ENCODE results near the gene NLRP4. TPM values are rescaled to one million over a fixed set of nuclear protein-coding genes. Genes with fewer than 3 reads are reported as not detected.

Gene NLRP4, protein sequence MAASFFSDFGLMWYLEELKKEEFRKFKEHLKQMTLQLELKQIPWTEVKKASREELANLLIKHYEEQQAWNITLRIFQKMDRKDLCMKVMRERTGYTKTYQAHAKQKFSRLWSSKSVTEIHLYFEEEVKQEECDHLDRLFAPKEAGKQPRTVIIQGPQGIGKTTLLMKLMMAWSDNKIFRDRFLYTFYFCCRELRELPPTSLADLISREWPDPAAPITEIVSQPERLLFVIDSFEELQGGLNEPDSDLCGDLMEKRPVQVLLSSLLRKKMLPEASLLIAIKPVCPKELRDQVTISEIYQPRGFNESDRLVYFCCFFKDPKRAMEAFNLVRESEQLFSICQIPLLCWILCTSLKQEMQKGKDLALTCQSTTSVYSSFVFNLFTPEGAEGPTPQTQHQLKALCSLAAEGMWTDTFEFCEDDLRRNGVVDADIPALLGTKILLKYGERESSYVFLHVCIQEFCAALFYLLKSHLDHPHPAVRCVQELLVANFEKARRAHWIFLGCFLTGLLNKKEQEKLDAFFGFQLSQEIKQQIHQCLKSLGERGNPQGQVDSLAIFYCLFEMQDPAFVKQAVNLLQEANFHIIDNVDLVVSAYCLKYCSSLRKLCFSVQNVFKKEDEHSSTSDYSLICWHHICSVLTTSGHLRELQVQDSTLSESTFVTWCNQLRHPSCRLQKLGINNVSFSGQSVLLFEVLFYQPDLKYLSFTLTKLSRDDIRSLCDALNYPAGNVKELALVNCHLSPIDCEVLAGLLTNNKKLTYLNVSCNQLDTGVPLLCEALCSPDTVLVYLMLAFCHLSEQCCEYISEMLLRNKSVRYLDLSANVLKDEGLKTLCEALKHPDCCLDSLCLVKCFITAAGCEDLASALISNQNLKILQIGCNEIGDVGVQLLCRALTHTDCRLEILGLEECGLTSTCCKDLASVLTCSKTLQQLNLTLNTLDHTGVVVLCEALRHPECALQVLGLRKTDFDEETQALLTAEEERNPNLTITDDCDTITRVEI
- 28.2 and 30.2 TPM in 2 replicates for total RNA-seq (2014; rRNA removed; shearing (Covaris generic); ENCODE audit: low replicate concordance)

DNA sequence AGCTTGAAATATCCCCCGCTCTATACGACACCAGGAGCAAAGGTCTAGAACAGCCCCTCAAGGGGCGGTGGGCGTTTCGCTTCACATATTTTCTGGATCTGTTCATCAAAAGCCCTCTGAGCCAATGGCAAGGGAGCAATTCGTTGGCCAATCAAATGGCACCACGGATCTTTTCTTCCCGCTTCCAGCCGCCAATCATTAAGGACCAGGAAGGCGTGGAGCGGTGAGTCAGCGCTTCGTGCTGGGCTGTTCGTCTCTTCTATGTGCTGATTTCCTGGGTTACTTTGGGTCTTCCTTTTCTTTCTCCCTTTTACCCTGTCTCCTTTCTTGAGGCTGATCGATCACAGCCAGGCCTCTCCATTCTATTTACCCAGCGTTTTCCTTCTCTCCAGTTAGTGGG lies at the start of gene NLRP4:
Gene NLRP4 (plus strand): TSS at position 201 of the 400 bp plus-strand sequence. CDS start 15,541 bp downstream, outside the sequence.
- Histone ChIP-seq H3K9me3 (ENCODE audit: low read length) (no peaks in the 10 kb centered on the region), H4K20me1 (ENCODE audit: insufficient read depth, low read depth, low read length) (no peaks in the 10 kb centered on the region), H2AFZ (ENCODE audit: low read length) (no peak within 1 kb of the TSS), H3K4me1 (ENCODE audit: low read length) (0 out of 2 replicates have a peak, but pooled peaks cover 3% of the 10 kb centered on the region), H3K9me2 (replicated peaks; ENCODE audit: insufficient read depth, low read length) (no peaks in the 10 kb centered on the region), H3K36me3 (ENCODE audit: insufficient read depth, low read length) (no peaks in the 10 kb centered on the region), H3K79me2 (ENCODE audit: low read length) (no peaks in the 10 kb centered on the region), H3K4me3 (ENCODE audit: low read length) (no peak within 1 kb of the TSS), H3K4me2 (ENCODE audit: low read depth, low read length, poor library complexity, severe bottlenecking) (no peak within 1 kb of the TSS), H3K27me3 (ENCODE audit: low read length) (no peaks in the 10 kb centered on the region), H3K9ac (ENCODE audit: low read length) (no peak within 1 kb of the TSS), H3K27ac (ENCODE audit: low read length) (no peak within 1 kb of the TSS)
- DNase-seq, result no peak

DNA sequence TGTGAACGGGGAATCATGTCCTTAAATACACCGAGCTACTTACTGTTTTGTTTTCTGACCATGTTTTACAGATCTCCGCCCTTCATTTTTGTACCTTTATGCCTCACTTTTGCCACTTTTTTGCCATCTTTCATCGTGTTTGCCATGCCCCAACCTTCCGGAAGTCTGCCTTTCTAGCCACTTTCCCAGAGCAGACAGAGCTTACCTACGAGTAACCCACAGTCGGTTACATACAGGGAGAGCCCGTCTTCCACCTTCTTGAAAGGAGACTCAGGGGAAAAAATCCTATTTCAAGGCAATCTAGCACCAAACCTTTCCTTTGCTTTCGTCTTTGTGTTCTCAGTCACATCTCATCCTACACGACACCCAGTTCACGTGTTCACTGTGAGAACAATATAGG lies 41.3 kb upstream of the NLRP4 start:
- Histone ChIP-seq H3K79me2 (ENCODE audit: low read length) (no peaks in the 10 kb centered on the region), H3K4me2 (ENCODE audit: low read depth, low read length, poor library complexity, severe bottlenecking) (no peak overlapping the region), H3K36me3 (ENCODE audit: insufficient read depth, low read length) (no peaks in the 10 kb centered on the region), H3K4me3 (ENCODE audit: low read length) (no peak overlapping the region), H3K27ac (ENCODE audit: low read length) (no peak overlapping the region), H3K9me3 (ENCODE audit: low read length) (no peaks in the 10 kb centered on the region), H3K4me1 (ENCODE audit: low read length) (peaks cover 5% of the 10 kb centered on the region; the same call in 1 of the 2 replicates), H3K27me3 (ENCODE audit: low read length) (no peaks in the 10 kb centered on the region), H2AFZ (ENCODE audit: low read length) (no peak overlapping the region), H4K20me1 (ENCODE audit: insufficient read depth, low read depth, low read length) (no peaks in the 10 kb centered on the region), H3K9ac (ENCODE audit: low read length) (no peak overlapping the region), H3K9me2 (replicated peaks; ENCODE audit: insufficient read depth, low read length) (no peaks in the 10 kb centered on the region)
- DNase-seq, result no peak

DNA sequence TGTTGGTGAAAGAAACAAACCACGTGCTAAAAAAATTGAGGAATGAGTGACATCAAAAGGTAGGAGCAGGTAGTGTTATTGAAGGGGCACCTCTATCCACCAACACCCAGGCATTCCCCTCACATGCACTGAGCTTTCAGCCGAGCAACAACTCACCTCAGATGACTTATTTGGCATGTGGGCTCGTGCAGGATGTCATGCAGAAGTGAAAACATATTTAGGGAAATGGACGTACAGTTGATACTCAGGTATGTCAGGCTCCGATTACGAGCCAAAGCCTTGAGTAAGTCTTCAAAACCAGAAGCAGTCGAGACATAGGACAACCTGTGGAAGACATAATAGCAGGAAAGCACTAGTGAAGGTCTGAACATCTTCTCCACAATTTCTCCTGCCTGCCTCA lies 34.9 kb upstream of the NLRP4 start:
- Histone ChIP-seq H3K27ac (ENCODE audit: low read length) (no peak overlapping the region), H3K4me2 (ENCODE audit: low read depth, low read length, poor library complexity, severe bottlenecking) (peak overlapping the region; percentile 21), H3K9me3 (ENCODE audit: low read length) (no peaks in the 10 kb centered on the region), H4K20me1 (ENCODE audit: insufficient read depth, low read depth, low read length) (no peaks in the 10 kb centered on the region), H3K9ac (ENCODE audit: low read length) (no peak overlapping the region; the same call in 1 of the 2 replicates), H3K36me3 (ENCODE audit: insufficient read depth, low read length) (no peaks in the 10 kb centered on the region), H3K79me2 (ENCODE audit: low read length) (no peaks in the 10 kb centered on the region), H3K27me3 (ENCODE audit: low read length) (no peaks in the 10 kb centered on the region), H2AFZ (ENCODE audit: low read length) (peak overlapping the region; percentile 39; the same call in 1 of the 2 replicates), H3K4me3 (ENCODE audit: low read length) (no peak overlapping the region), H3K4me1 (ENCODE audit: low read length) (peaks cover 11% of the 10 kb centered on the region), H3K9me2 (replicated peaks; ENCODE audit: insufficient read depth, low read length) (no peaks in the 10 kb centered on the region)
- no peak for DNase-seq

DNA sequence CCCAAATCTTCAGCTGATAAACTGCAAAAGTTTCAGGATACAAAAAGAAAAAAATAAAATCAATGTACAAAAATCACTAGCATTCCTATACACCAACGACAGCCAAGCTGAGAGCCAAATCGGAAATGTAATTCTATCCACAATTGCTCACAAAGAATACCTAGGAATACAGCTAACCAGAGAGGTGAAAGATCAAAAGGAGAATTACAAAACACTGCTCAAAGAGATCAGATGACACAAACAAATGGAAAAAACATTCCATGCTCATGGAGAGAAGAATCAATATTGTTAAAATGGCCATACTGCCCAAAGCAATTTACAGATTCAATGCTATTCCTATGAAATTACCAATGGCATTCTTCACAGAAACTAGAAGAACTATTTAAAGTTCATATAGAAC lies 34.1 kb upstream of the NLRP4 start:
- Histone ChIP-seq H3K79me2 (ENCODE audit: low read length) (no peaks in the 10 kb centered on the region), H3K27me3 (ENCODE audit: low read length) (no peaks in the 10 kb centered on the region), H3K27ac (ENCODE audit: low read length) (no peak overlapping the region), H3K9ac (ENCODE audit: low read length) (no peak overlapping the region), H4K20me1 (ENCODE audit: insufficient read depth, low read depth, low read length) (no peaks in the 10 kb centered on the region), H3K4me2 (ENCODE audit: low read depth, low read length, poor library complexity, severe bottlenecking) (no peak overlapping the region), H3K4me3 (ENCODE audit: low read length) (no peak overlapping the region), H3K36me3 (ENCODE audit: insufficient read depth, low read length) (no peaks in the 10 kb centered on the region), H3K9me2 (replicated peaks; ENCODE audit: insufficient read depth, low read length) (no peaks in the 10 kb centered on the region), H3K9me3 (ENCODE audit: low read length) (no peaks in the 10 kb centered on the region), H3K4me1 (ENCODE audit: low read length) (peaks cover 11% of the 10 kb centered on the region), H2AFZ (ENCODE audit: low read length) (no peak overlapping the region)
- no peak for DNase-seq

DNA sequence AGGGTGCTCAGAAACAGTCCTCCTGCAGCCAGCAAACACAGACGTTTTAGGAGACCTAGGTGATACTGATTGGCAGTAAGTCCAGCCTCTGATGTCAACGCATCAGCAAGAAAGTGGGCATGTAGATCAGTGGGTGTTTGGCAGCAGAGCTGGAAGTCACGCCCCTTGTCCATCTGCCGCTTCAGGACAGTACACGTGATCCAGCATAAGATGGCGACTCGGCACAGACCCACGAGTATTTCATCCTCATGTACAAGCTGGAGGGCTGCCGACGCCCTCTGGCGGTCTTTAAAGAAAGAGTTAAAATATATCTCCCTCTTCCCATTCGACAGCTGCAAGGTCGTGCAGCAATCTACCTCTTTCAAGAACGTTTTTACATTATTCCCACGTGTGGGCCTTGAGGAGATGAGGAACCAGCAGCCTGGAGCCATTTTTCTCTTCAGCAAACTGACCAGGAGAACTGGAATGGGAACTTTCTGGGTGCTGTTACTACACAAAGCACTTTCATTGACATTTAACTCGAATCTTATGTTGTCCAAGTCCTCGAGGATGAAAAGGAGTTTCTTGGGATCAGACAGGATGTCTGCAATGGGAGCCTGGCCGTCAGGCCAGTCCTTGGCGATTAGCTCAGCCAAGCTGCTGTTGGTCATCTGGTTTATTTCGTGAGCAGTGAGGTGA lies 26.8 kb upstream of the NLRP4 start:
- Histone ChIP-seq H3K9me3 (ENCODE audit: low read length) (no peaks in the 10 kb centered on the region), H3K36me3 (ENCODE audit: insufficient read depth, low read length) (no peaks in the 10 kb centered on the region), H3K27ac (ENCODE audit: low read length) (no peak overlapping the region), H3K79me2 (ENCODE audit: low read length) (no peaks in the 10 kb centered on the region), H3K4me3 (ENCODE audit: low read length) (peak overlapping the region; percentile 14; the same call in 1 of the 2 replicates), H3K4me2 (ENCODE audit: low read depth, low read length, poor library complexity, severe bottlenecking) (peak overlapping the region; percentile 32), H3K4me1 (ENCODE audit: low read length) (peaks cover 12% of the 10 kb centered on the region), H2AFZ (ENCODE audit: low read length) (peak overlapping the region; percentile 73), H4K20me1 (ENCODE audit: insufficient read depth, low read depth, low read length) (no peaks in the 10 kb centered on the region), H3K9me2 (replicated peaks; ENCODE audit: insufficient read depth, low read length) (no peaks in the 10 kb centered on the region), H3K27me3 (ENCODE audit: low read length) (no peaks in the 10 kb centered on the region), H3K9ac (ENCODE audit: low read length) (peak overlapping the region; percentile 11)
- DNase-seq, result peak; percentile 96

DNA sequence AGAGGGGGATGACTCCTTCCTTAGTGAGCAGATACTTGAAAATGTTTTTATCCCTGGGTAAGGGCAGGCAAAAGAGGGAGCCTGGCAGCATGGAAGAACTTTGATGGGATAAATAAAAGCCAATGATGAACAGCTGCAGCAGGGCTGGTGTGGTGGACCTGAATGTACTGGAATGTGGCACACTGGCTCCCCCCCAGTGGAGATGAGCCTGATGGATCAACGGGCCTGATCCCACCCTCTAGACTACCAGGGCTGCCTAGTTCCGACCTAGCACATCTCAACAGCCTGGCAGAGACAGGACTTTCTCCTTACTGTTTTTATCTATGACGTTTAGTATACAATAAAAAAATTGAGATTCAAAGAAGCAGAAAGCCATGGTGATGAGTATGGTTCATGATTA lies 25.0 kb upstream of the NLRP4 start:
- Histone ChIP-seq H3K27ac (ENCODE audit: low read length) (no peak overlapping the region), H4K20me1 (ENCODE audit: insufficient read depth, low read depth, low read length) (no peaks in the 10 kb centered on the region), H3K9me2 (replicated peaks; ENCODE audit: insufficient read depth, low read length) (no peaks in the 10 kb centered on the region), H3K9ac (ENCODE audit: low read length) (no peak overlapping the region), H3K79me2 (ENCODE audit: low read length) (no peaks in the 10 kb centered on the region), H3K4me2 (ENCODE audit: low read depth, low read length, poor library complexity, severe bottlenecking) (no peak overlapping the region), H3K36me3 (ENCODE audit: insufficient read depth, low read length) (no peaks in the 10 kb centered on the region), H3K4me1 (ENCODE audit: low read length) (peaks cover 12% of the 10 kb centered on the region), H2AFZ (ENCODE audit: low read length) (no peak overlapping the region), H3K9me3 (ENCODE audit: low read length) (no peaks in the 10 kb centered on the region), H3K27me3 (ENCODE audit: low read length) (no peaks in the 10 kb centered on the region), H3K4me3 (ENCODE audit: low read length) (no peak overlapping the region)
- DNase-seq, result no peak

DNA sequence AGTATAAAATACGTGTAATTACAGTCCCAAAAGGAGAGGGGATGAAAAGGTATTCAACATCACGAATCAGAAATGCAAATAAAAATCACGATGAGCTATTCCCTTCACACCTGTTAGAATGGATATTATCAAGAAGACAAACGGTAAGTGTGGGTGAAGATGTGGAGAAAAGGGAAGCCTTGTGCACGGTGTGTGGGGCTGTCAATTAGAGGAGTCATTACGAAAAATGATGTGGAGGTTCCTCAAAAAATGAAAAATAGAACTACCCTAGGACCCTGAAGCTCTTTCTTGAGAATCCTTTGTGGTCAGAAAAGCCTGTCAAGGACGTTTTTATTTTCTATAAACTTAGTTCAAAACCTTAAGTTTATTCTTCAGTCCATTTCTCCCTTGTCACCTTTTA lies 23.9 kb upstream of the NLRP4 start:
- no peak overlapping the region for H3K4me2 ChIP-seq (ENCODE audit: low read depth, low read length, poor library complexity, severe bottlenecking)
- no peaks in the 10 kb centered on the region for H4K20me1 ChIP-seq (ENCODE audit: insufficient read depth, low read depth, low read length)
- no peaks in the 10 kb centered on the region for H3K27me3 ChIP-seq (ENCODE audit: low read length)
- H2AFZ ChIP-seq (ENCODE audit: low read length), result no peak overlapping the region
- H3K9ac ChIP-seq (ENCODE audit: low read length), result no peak overlapping the region
- no peaks in the 10 kb centered on the region for H3K9me2 ChIP-seq (replicated peaks; ENCODE audit: insufficient read depth, low read length)
- H3K27ac ChIP-seq (ENCODE audit: low read length), result no peak overlapping the region
- H3K79me2 ChIP-seq (ENCODE audit: low read length), result no peaks in the 10 kb centered on the region
- peaks cover 12% of the 10 kb centered on the region for H3K4me1 ChIP-seq (ENCODE audit: low read length)
- DNase-seq, result no peak
- H3K4me3 ChIP-seq (ENCODE audit: low read length), result no peak overlapping the region
- H3K36me3 ChIP-seq (ENCODE audit: insufficient read depth, low read length), result no peaks in the 10 kb centered on the region
- H3K9me3 ChIP-seq (ENCODE audit: low read length), result no peaks in the 10 kb centered on the region
